ENCODE data around the gene FBXW9.
"Not testable (repeated sequence)": the region's sequence is repeated elsewhere in the genome, so short reads cannot be mapped to it uniquely, and the experiment has no call there.

The FBXW9 gene

GRCh38 chr19:12715102-12715501, 18.7 kb upstream of the FBXW9 start:
- no peak for DNase-seq
- Histone ChIP-seq H3K9me3 (ENCODE audit: control insufficient read depth, low read length) (no peaks in the 10 kb centered on the region), H3K4me3 (ENCODE audit: insufficient read depth, low read depth, low read length, poor library complexity, severe bottlenecking) (no peak overlapping the region), H3K4me1 (ENCODE audit: control insufficient read depth, insufficient read depth, low read length, poor library complexity, severe bottlenecking) (no peaks in the 10 kb centered on the region), H3K27me3 (replicated peaks; ENCODE audit: control insufficient read depth, insufficient read depth, low read length, poor library complexity, severe bottlenecking) (no peaks in the 10 kb centered on the region), H3K27ac (ENCODE audit: insufficient read depth, low read length, poor library complexity, severe bottlenecking) (no peak overlapping the region), H3K36me3 (ENCODE audit: control insufficient read depth, insufficient read depth, low read length) (peaks cover 44% of the 10 kb centered on the region)

- peaks cover 43% of the 10 kb centered on the region for H3K36me3 ChIP-seq (ENCODE audit: control insufficient read depth, insufficient read depth, low read length)
- not testable (repeated sequence) for H3K27ac ChIP-seq (ENCODE audit: insufficient read depth, low read length, poor library complexity, severe bottlenecking); H3K4me1 ChIP-seq (ENCODE audit: control insufficient read depth, insufficient read depth, low read length, poor library complexity, severe bottlenecking); DNase-seq; H3K9me3 ChIP-seq (ENCODE audit: control insufficient read depth, low read length); H3K4me3 ChIP-seq (ENCODE audit: insufficient read depth, low read depth, low read length, poor library complexity, severe bottlenecking); H3K27me3 ChIP-seq (replicated peaks; ENCODE audit: control insufficient read depth, insufficient read depth, low read length, poor library complexity, severe bottlenecking)
Observed at GRCh38 chr19:12713304-12713703, 16.9 kb upstream of the FBXW9 start.

- H3K4me1 ChIP-seq (ENCODE audit: control insufficient read depth, insufficient read depth, low read length, poor library complexity, severe bottlenecking); H3K27me3 ChIP-seq (replicated peaks; ENCODE audit: control insufficient read depth, insufficient read depth, low read length, poor library complexity, severe bottlenecking); DNase-seq; H3K27ac ChIP-seq (ENCODE audit: insufficient read depth, low read length, poor library complexity, severe bottlenecking); H3K9me3 ChIP-seq (ENCODE audit: control insufficient read depth, low read length); H3K4me3 ChIP-seq (ENCODE audit: insufficient read depth, low read depth, low read length, poor library complexity, severe bottlenecking): not testable (repeated sequence)
- peaks cover 43% of the 10 kb centered on the region for H3K36me3 ChIP-seq (ENCODE audit: control insufficient read depth, insufficient read depth, low read length)
Observed at GRCh38 chr19:12712077-12712476, 15.6 kb upstream of the FBXW9 start.

GRCh38 chr19:12711187-12711586, 14.8 kb upstream of the FBXW9 start:
- Histone ChIP-seq H3K9me3 (ENCODE audit: control insufficient read depth, low read length) (no peaks in the 10 kb centered on the region), H3K27ac (ENCODE audit: insufficient read depth, low read length, poor library complexity, severe bottlenecking) (no peak overlapping the region)

GRCh38 chr19:12708641-12709040, 12.2 kb upstream of the FBXW9 start:
- H3K4me1 ChIP-seq (ENCODE audit: control insufficient read depth, insufficient read depth, low read length, poor library complexity, severe bottlenecking), result no peaks in the 10 kb centered on the region
- peaks cover 49% of the 10 kb centered on the region for H3K36me3 ChIP-seq (ENCODE audit: control insufficient read depth, insufficient read depth, low read length)
- DNase-seq, result no peak
- no peak overlapping the region for H3K27ac ChIP-seq (ENCODE audit: insufficient read depth, low read length, poor library complexity, severe bottlenecking)
- H3K4me3 ChIP-seq (ENCODE audit: insufficient read depth, low read depth, low read length, poor library complexity, severe bottlenecking), result no peak overlapping the region
- no peaks in the 10 kb centered on the region for H3K27me3 ChIP-seq (replicated peaks; ENCODE audit: control insufficient read depth, insufficient read depth, low read length, poor library complexity, severe bottlenecking)
- H3K9me3 ChIP-seq (ENCODE audit: control insufficient read depth, low read length), result no peaks in the 10 kb centered on the region

More at GRCh38 chr19:12711187-12711586, 14.8 kb upstream of the FBXW9 start:
- H3K36me3 ChIP-seq (ENCODE audit: control insufficient read depth, insufficient read depth, low read length), result peaks cover 49% of the 10 kb centered on the region
- no peaks in the 10 kb centered on the region for H3K4me1 ChIP-seq (ENCODE audit: control insufficient read depth, insufficient read depth, low read length, poor library complexity, severe bottlenecking)
- H3K27me3 ChIP-seq (replicated peaks; ENCODE audit: control insufficient read depth, insufficient read depth, low read length, poor library complexity, severe bottlenecking), result no peaks in the 10 kb centered on the region
- DNase-seq, result no peak
- no peak overlapping the region for H3K4me3 ChIP-seq (ENCODE audit: insufficient read depth, low read depth, low read length, poor library complexity, severe bottlenecking)

GRCh38 chr19:12706332-12706718, 9.9 kb upstream of the FBXW9 start:
- peaks cover 62% of the 10 kb centered on the region for H3K36me3 ChIP-seq (ENCODE audit: control insufficient read depth, insufficient read depth, low read length)
- no peaks in the 10 kb centered on the region for H3K9me3 ChIP-seq (ENCODE audit: control insufficient read depth, low read length)
- H3K4me3 ChIP-seq (ENCODE audit: insufficient read depth, low read depth, low read length, poor library complexity, severe bottlenecking), result no peak overlapping the region
- no peak overlapping the region for H3K27ac ChIP-seq (ENCODE audit: insufficient read depth, low read length, poor library complexity, severe bottlenecking)
- DNase-seq, result no peak
- H3K27me3 ChIP-seq (replicated peaks; ENCODE audit: control insufficient read depth, insufficient read depth, low read length, poor library complexity, severe bottlenecking), result no peaks in the 10 kb centered on the region
- H3K4me1 ChIP-seq (ENCODE audit: control insufficient read depth, insufficient read depth, low read length, poor library complexity, severe bottlenecking), result no peaks in the 10 kb centered on the region

GRCh38 chr19:12705654-12706331, 9.4 kb upstream of the FBXW9 start:
- H3K36me3 ChIP-seq (ENCODE audit: control insufficient read depth, insufficient read depth, low read length), result peaks cover 64% of the 10 kb centered on the region
- H3K27ac ChIP-seq (ENCODE audit: insufficient read depth, low read length, poor library complexity, severe bottlenecking), result no peak overlapping the region

GRCh38 chr19:12705169-12705568, 8.7 kb upstream of the FBXW9 start:
- DNase-seq, result no peak
- Histone ChIP-seq H3K27ac (ENCODE audit: insufficient read depth, low read length, poor library complexity, severe bottlenecking) (no peak overlapping the region), H3K4me1 (ENCODE audit: control insufficient read depth, insufficient read depth, low read length, poor library complexity, severe bottlenecking) (no peaks in the 10 kb centered on the region), H3K4me3 (ENCODE audit: insufficient read depth, low read depth, low read length, poor library complexity, severe bottlenecking) (no peak overlapping the region), H3K36me3 (ENCODE audit: control insufficient read depth, insufficient read depth, low read length) (peaks cover 60% of the 10 kb centered on the region), H3K27me3 (replicated peaks; ENCODE audit: control insufficient read depth, insufficient read depth, low read length, poor library complexity, severe bottlenecking) (no peaks in the 10 kb centered on the region), H3K9me3 (ENCODE audit: control insufficient read depth, low read length) (no peaks in the 10 kb centered on the region)

More at GRCh38 chr19:12705654-12706331, 9.4 kb upstream of the FBXW9 start:
- Histone ChIP-seq H3K27me3 (replicated peaks; ENCODE audit: control insufficient read depth, insufficient read depth, low read length, poor library complexity, severe bottlenecking) (no peaks in the 10 kb centered on the region), H3K4me3 (ENCODE audit: insufficient read depth, low read depth, low read length, poor library complexity, severe bottlenecking) (no peak overlapping the region), H3K4me1 (ENCODE audit: control insufficient read depth, insufficient read depth, low read length, poor library complexity, severe bottlenecking) (no peaks in the 10 kb centered on the region), H3K9me3 (ENCODE audit: control insufficient read depth, low read length) (no peaks in the 10 kb centered on the region)
- no peak for DNase-seq

GRCh38 chr19:12703046-12703445, 6.6 kb upstream of the FBXW9 start:
- no peak overlapping the region for H3K4me3 ChIP-seq (ENCODE audit: insufficient read depth, low read depth, low read length, poor library complexity, severe bottlenecking)
- H3K36me3 ChIP-seq (ENCODE audit: control insufficient read depth, insufficient read depth, low read length), result peaks cover 54% of the 10 kb centered on the region
- H3K27ac ChIP-seq (ENCODE audit: insufficient read depth, low read length, poor library complexity, severe bottlenecking), result no peak overlapping the region
- DNase-seq, result no peak
- H3K27me3 ChIP-seq (replicated peaks; ENCODE audit: control insufficient read depth, insufficient read depth, low read length, poor library complexity, severe bottlenecking), result no peaks in the 10 kb centered on the region
- H3K9me3 ChIP-seq (ENCODE audit: control insufficient read depth, low read length), result no peaks in the 10 kb centered on the region
- no peaks in the 10 kb centered on the region for H3K4me1 ChIP-seq (ENCODE audit: control insufficient read depth, insufficient read depth, low read length, poor library complexity, severe bottlenecking)

- H3K9me3 ChIP-seq (ENCODE audit: control insufficient read depth, low read length), result no peaks in the 10 kb centered on the region
- no peaks in the 10 kb centered on the region for H3K27me3 ChIP-seq (replicated peaks; ENCODE audit: control insufficient read depth, insufficient read depth, low read length, poor library complexity, severe bottlenecking)
- no peak overlapping the region for H3K4me3 ChIP-seq (ENCODE audit: insufficient read depth, low read depth, low read length, poor library complexity, severe bottlenecking)
- DNase-seq, result no peak
- H3K27ac ChIP-seq (ENCODE audit: insufficient read depth, low read length, poor library complexity, severe bottlenecking), result no peak overlapping the region
- no peaks in the 10 kb centered on the region for H3K4me1 ChIP-seq (ENCODE audit: control insufficient read depth, insufficient read depth, low read length, poor library complexity, severe bottlenecking)
- peaks cover 54% of the 10 kb centered on the region for H3K36me3 ChIP-seq (ENCODE audit: control insufficient read depth, insufficient read depth, low read length)
Observed at GRCh38 chr19:12701596-12702282, 5.3 kb upstream of the FBXW9 start.

Data from effector memory CD4-positive, alpha-beta T cell (primary cell).